Neutrophil (primary cell): Measurements from ENCODE around the gene COL21A1.

Source experiments
- H3K27ac ChIP-seq: fragments of 200-600 bp; sonication (generic); 2 replicates; pipeline ENCODE4 v1.5.1; 2016; ENCODE audit warnings: mild to moderate bottlenecking, moderate library complexity
- H3K27me3 ChIP-seq: fragments of 200-600 bp; sonication (generic); 2 replicates; pipeline ENCODE4 v1.6.0; 2016; ENCODE audit warnings: mild to moderate bottlenecking
- H3K36me3 ChIP-seq: fragments of 200-600 bp; sonication (generic); 2 replicates; pipeline ENCODE4 v1.5.1; 2017
- H3K4me1 ChIP-seq, 2 experiments: fragments of 200-600 bp in 1 of 2; sonication (generic) in 1 of 2; 1 replicate in 1 of 2; 2 replicates in 1 of 2; pipeline versions ENCODE4 v1.5.1 to v1.6.1; 2013 to 2016; ENCODE audit warnings: low read depth in 1 of 2, low read length in 1 of 2, mild to moderate bottlenecking in 1 of 2, moderate library complexity in 1 of 2; ENCODE audit not compliant: control insufficient read depth in 1 of 2, insufficient read depth in 1 of 2
- H3K4me3 ChIP-seq, 2 experiments: fragments of 200-600 bp in 1 of 2; sonication (generic) in 1 of 2; 1 replicate in 1 of 2; 2 replicates in 1 of 2; pipeline ENCODE4 v1.5.1; 2013 to 2016; ENCODE audit warnings: low read depth in 1 of 2, low read length in 1 of 2, mild to moderate bottlenecking in 1 of 2, moderate library complexity in 1 of 2
- H3K9me3 ChIP-seq: fragments of 200-600 bp; sonication (generic); 2 replicates; pipeline ENCODE4 v1.5.1; 2016
- TF ChIP-seq, protein P1 (sequence below): fragments of 200-600 bp; sonication (generic); IDR thresholded peaks from 2 replicates; pipeline ENCODE4 v1.5.1; 2016; ENCODE audit warnings: antibody characterized with exemption

The COL21A1 gene

DNA sequence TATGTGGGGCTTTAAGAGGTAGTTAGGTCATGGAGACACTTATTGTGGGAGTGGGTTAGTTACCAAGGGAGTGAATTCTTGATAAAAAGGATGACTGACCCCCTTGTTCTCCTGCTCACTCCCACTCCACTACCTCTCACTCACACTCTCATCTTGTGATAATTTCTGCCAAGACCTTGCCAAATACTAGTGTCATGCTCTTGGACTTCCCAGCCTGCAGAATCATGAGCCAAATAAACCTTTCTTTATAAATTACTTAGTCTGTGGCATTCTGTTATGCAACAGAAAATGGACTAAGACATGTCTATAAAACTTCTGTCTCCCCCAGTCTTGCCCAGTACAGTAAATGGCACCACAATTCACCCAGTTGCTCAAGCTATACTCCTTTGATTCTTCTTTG lies 93.3 kb downstream of the COL21A1 start:
- Histone ChIP-seq H3K4me3 (no peak overlapping the region), H3K9me3 (no peaks in the 10 kb centered on the region), H3K27ac (no peak overlapping the region), H3K36me3 (no peaks in the 10 kb centered on the region), H3K4me1 (no peaks in the 10 kb centered on the region), H3K27me3 (no peaks in the 10 kb centered on the region)
- TF ChIP-seq, protein P1, sequence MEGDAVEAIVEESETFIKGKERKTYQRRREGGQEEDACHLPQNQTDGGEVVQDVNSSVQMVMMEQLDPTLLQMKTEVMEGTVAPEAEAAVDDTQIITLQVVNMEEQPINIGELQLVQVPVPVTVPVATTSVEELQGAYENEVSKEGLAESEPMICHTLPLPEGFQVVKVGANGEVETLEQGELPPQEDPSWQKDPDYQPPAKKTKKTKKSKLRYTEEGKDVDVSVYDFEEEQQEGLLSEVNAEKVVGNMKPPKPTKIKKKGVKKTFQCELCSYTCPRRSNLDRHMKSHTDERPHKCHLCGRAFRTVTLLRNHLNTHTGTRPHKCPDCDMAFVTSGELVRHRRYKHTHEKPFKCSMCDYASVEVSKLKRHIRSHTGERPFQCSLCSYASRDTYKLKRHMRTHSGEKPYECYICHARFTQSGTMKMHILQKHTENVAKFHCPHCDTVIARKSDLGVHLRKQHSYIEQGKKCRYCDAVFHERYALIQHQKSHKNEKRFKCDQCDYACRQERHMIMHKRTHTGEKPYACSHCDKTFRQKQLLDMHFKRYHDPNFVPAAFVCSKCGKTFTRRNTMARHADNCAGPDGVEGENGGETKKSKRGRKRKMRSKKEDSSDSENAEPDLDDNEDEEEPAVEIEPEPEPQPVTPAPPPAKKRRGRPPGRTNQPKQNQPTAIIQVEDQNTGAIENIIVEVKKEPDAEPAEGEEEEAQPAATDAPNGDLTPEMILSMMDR, result no peak

DNA sequence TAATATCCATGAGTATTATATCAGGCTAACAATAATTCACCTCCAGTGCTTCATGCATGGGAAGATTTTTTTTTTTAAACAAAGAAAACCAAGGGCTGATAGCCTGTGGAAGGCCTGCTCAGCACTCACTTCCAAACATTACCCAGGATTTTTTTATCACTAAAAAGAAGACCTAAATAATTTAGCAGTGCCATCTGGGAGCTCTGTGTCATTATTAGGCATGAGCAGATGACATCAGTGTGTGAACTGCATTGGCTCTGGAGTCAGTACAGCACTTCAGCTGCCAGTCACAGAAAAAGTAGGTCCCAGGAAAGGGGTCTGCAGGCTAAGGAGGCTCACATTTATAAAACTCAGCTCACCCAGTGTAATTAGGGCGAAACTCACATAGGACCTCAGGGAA lies 94.8 kb downstream of the COL21A1 start:
- Histone ChIP-seq H3K27me3 (no peaks in the 10 kb centered on the region), H3K4me1 (no peaks in the 10 kb centered on the region), H3K9me3 (no peaks in the 10 kb centered on the region), H3K27ac (no peak overlapping the region), H3K4me3 (no peak overlapping the region), H3K36me3 (no peaks in the 10 kb centered on the region)
- TF ChIP-seq, protein P1, result no peak

DNA sequence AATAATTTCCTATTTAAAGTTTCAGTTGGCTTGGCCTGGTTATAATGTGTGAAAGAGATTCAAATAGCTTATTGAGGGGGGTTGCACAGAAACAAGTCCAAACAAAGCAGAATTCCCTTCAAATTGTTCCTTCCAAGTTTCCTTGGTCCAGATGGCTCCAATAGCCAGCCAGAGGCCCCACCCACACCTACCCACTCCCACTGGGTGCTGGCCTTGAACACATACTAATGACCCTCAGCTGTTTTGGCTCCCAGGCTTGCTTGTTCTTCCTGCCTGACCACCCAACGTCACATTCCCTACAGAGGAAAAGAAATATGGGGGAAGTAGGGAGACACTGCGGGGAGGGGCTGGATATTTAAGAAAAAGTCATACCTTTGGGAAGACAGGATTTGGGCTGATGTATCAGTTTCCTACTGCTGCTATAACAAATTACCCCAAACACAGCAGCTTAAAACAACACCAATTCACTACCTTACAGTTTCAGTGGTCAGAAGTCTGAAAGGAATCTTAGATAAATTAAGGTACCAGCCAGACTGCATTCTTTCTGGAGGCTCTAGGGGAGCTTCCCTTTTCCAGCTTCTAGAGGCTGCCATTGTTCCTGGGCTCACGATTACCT lies 95.7 kb downstream of the COL21A1 start:
- no peak overlapping the region for H3K4me3 ChIP-seq
- TF ChIP-seq, protein P1, result no peak
- no peaks in the 10 kb centered on the region for H3K4me1 ChIP-seq
- H3K9me3 ChIP-seq, result no peaks in the 10 kb centered on the region
- no peaks in the 10 kb centered on the region for H3K27me3 ChIP-seq
- no peaks in the 10 kb centered on the region for H3K36me3 ChIP-seq
- H3K27ac ChIP-seq, result no peak overlapping the region

DNA sequence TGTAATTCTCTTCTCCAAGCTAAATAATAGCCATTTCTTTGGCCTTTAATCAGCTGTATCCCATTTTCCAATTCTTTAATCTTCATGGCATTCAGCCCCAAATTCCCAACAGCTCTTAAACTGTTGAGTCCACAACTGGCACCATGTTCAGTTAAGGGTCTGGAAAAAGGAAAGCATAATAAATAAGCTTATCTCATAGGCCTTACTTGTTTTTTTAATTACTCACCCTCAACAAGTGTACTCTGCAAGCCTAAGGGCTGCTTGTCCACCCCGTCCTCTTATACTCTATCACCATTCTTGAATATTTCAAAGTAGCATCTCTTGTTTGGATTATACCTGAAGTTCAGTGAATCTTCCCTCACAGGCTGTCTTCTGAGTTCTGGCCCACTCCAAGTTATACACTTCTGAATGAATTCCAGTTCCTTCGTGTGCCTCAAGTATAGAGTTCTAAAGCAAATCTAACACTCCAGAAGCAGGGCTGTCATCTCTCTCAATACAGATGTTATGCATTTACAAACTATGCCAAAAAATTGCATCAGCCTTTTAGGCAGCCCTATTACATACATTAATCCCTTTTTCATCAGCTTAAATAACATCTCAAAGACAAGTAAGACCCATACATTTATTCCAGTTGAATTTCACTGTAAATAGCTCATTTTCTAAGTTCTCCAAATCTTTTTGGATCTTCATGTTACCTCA lies 98.7 kb downstream of the COL21A1 start:
- no peaks in the 10 kb centered on the region for H3K36me3 ChIP-seq

DNA sequence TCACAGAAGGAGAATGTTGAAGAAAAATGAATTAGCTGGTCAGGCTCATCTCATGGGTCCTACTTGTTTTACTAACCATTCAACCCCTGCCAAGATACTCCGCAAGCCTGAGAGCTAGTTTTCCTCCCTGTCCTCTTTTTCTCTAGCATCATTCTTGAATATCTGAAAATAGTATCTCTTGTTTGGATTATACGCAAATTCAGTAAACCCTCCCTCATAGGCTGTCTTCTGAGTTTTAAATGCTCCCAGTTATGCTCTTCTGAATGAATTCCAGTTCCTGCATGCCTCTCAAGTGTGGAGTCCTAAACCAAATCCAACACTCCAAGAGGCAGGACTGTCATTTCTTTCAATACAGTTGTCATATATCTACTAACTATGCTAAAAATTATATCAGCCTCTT lies 99.6 kb downstream of the COL21A1 start:
- H3K4me1 ChIP-seq, result no peaks in the 10 kb centered on the region
- no peaks in the 10 kb centered on the region for H3K36me3 ChIP-seq
- no peak overlapping the region for H3K27ac ChIP-seq
- TF ChIP-seq, protein P1, result no peak
- no peaks in the 10 kb centered on the region for H3K9me3 ChIP-seq
- no peaks in the 10 kb centered on the region for H3K27me3 ChIP-seq
- no peak overlapping the region for H3K4me3 ChIP-seq

More for the DNA sequence above, 98.7 kb downstream of the COL21A1 start:
- Histone ChIP-seq H3K27me3 (no peaks in the 10 kb centered on the region), H3K4me3 (no peak overlapping the region), H3K9me3 (no peaks in the 10 kb centered on the region), H3K4me1 (no peaks in the 10 kb centered on the region), H3K27ac (no peak overlapping the region)
- TF ChIP-seq, protein P1, result no peak
